BLaER1 (cell line): Measurements from ENCODE around the gene IDH3B.

Experiments
- H3K27ac ChIP-seq: shearing (Covaris generic); formaldehyde crosslinking; 2 replicates; pipeline ENCODE4 v1.8.1; 2022
- H3K27me3 ChIP-seq: shearing (Covaris generic); formaldehyde crosslinking; 2 replicates; pipeline ENCODE4 v1.8.1; 2022
- H3K36me3 ChIP-seq: shearing (Covaris generic); formaldehyde crosslinking; 2 replicates; pipeline ENCODE4 v1.8.1; 2022
- H3K4me1 ChIP-seq: shearing (Covaris generic); formaldehyde crosslinking; 2 replicates; pipeline ENCODE4 v1.8.1; 2022
- H3K4me2 ChIP-seq: shearing (Covaris generic); formaldehyde crosslinking; 2 replicates; pipeline ENCODE4 v1.8.1; 2022
- H3K4me3 ChIP-seq: shearing (Covaris generic); formaldehyde crosslinking; 2 replicates; pipeline ENCODE4 v1.8.1; 2022
- H3K9ac ChIP-seq: shearing (Covaris generic); formaldehyde crosslinking; 2 replicates; pipeline ENCODE4 v1.8.1; 2022
- H3K9me3 ChIP-seq: shearing (Covaris generic); formaldehyde crosslinking; 2 replicates; pipeline ENCODE4 v1.8.1; 2022
- H4K20me1 ChIP-seq: shearing (Covaris generic); formaldehyde crosslinking; 2 replicates; pipeline ENCODE4 v1.8.1; 2022
- Cebpa-rat ChIP-seq: shearing (Covaris generic); IDR thresholded peaks from 2 replicates; pipeline ENCODE4 v1.8.1; 2022

The IDH3B gene

GRCh38 chr20:2658414-2659354 lies 5.3 kb downstream of the IDH3B start:
- Histone ChIP-seq H3K4me3 (no peak overlapping the region), H3K9ac (no peak overlapping the region), H3K36me3 (peaks cover 93% of the 10 kb centered on the region), H3K9me3 (no peaks in the 10 kb centered on the region), H3K4me2 (no peak overlapping the region), H4K20me1 (peaks cover 92% of the 10 kb centered on the region), H3K4me1 (peaks cover 62% of the 10 kb centered on the region), H3K27ac (no peak overlapping the region), H3K27me3 (no peaks in the 10 kb centered on the region)
- no peak for TF ChIP-seq Cebpa-rat

GRCh38 chr20:2657674-2658073 lies 6.3 kb downstream of the IDH3B start:
- H3K9ac ChIP-seq: no peak overlapping the region
- H3K27ac ChIP-seq: no peak overlapping the region
- peaks cover 93% of the 10 kb centered on the region for H4K20me1 ChIP-seq
- TF ChIP-seq Cebpa-rat: no peak
- no peaks in the 10 kb centered on the region for H3K27me3 ChIP-seq
- no peak overlapping the region for H3K4me3 ChIP-seq
- no peaks in the 10 kb centered on the region for H3K9me3 ChIP-seq
- H3K4me1 ChIP-seq: peaks cover 56% of the 10 kb centered on the region
- H3K4me2 ChIP-seq: no peak overlapping the region
- H3K36me3 ChIP-seq: peaks cover 97% of the 10 kb centered on the region

- no peak for TF ChIP-seq Cebpa-rat
- H3K4me3 ChIP-seq: no peak overlapping the region
- H3K4me1 ChIP-seq: peaks cover 51% of the 10 kb centered on the region
- H3K27me3 ChIP-seq: no peaks in the 10 kb centered on the region
- no peaks in the 10 kb centered on the region for H3K9me3 ChIP-seq
- H3K27ac ChIP-seq: no peak overlapping the region
- no peak overlapping the region for H3K9ac ChIP-seq
- peaks cover 89% of the 10 kb centered on the region for H4K20me1 ChIP-seq
- 0 out of 2 replicates have a peak overlapping the region, but pooled peaks have one; percentile 17 for H3K4me2 ChIP-seq
- H3K36me3 ChIP-seq: peaks cover 93% of the 10 kb centered on the region
Measured at GRCh38 chr20:2657241-2657640, 6.8 kb downstream of the IDH3B start.

- Histone ChIP-seq H3K9ac (no peak overlapping the region), H4K20me1 (peaks cover 85% of the 10 kb centered on the region), H3K4me1 (peaks cover 51% of the 10 kb centered on the region), H3K4me2 (peak overlapping the region; percentile 96; the same call in 1 of the 2 replicates), H3K9me3 (no peaks in the 10 kb centered on the region), H3K27ac (no peak overlapping the region), H3K4me3 (no peak overlapping the region), H3K27me3 (no peaks in the 10 kb centered on the region), H3K36me3 (peaks cover 86% of the 10 kb centered on the region)
- no peak for TF ChIP-seq Cebpa-rat
Measured at GRCh38 chr20:2656471-2657117, 7.4 kb downstream of the IDH3B start.

GRCh38 chr20:2655331-2656116 lies 8.5 kb downstream of the IDH3B start:
- peaks cover 76% of the 10 kb centered on the region for H3K36me3 ChIP-seq
- peak overlapping the region; percentile 99; the same call in 1 of the 2 replicates for H3K9ac ChIP-seq
- H4K20me1 ChIP-seq: peaks cover 79% of the 10 kb centered on the region

GRCh38 chr20:2654831-2655230 lies 9.2 kb downstream of the IDH3B start:
- H3K27ac ChIP-seq: no peak overlapping the region
- peaks cover 72% of the 10 kb centered on the region for H4K20me1 ChIP-seq
- peaks cover 69% of the 10 kb centered on the region for H3K36me3 ChIP-seq
- no peaks in the 10 kb centered on the region for H3K27me3 ChIP-seq
- no peaks in the 10 kb centered on the region for H3K9me3 ChIP-seq
- H3K4me3 ChIP-seq: peak overlapping the region; percentile 99
- no peak for TF ChIP-seq Cebpa-rat
- peaks cover 60% of the 10 kb centered on the region for H3K4me1 ChIP-seq
- H3K9ac ChIP-seq: peak overlapping the region; percentile 99; the same call in 1 of the 2 replicates
- H3K4me2 ChIP-seq: peak overlapping the region; percentile 96

More at GRCh38 chr20:2655331-2656116, 8.5 kb downstream of the IDH3B start:
- peak overlapping the region; percentile 96 for H3K4me2 ChIP-seq
- TF ChIP-seq Cebpa-rat: no peak
- no peaks in the 10 kb centered on the region for H3K27me3 ChIP-seq
- no peak overlapping the region for H3K27ac ChIP-seq
- H3K4me1 ChIP-seq: peaks cover 59% of the 10 kb centered on the region
- no peaks in the 10 kb centered on the region for H3K9me3 ChIP-seq
- no peak overlapping the region for H3K4me3 ChIP-seq

GRCh38 chr20:2654384-2654822 lies 9.6 kb downstream of the IDH3B start:
- Histone ChIP-seq H3K4me2 (peak overlapping the region; percentile 96), H4K20me1 (peaks cover 68% of the 10 kb centered on the region), H3K36me3 (peaks cover 64% of the 10 kb centered on the region), H3K27ac (0 out of 2 replicates have a peak overlapping the region, but pooled peaks have one; percentile 99), H3K9me3 (no peaks in the 10 kb centered on the region), H3K4me3 (peak overlapping the region; percentile 99), H3K9ac (peak overlapping the region; percentile 99), H3K4me1 (peaks cover 60% of the 10 kb centered on the region), H3K27me3 (no peaks in the 10 kb centered on the region)
- no peak for TF ChIP-seq Cebpa-rat

- H3K4me3 ChIP-seq: peak overlapping the region; percentile 99
- no peaks in the 10 kb centered on the region for H3K9me3 ChIP-seq
- peak overlapping the region; percentile 99 for H3K27ac ChIP-seq
- no peak for TF ChIP-seq Cebpa-rat
- H3K4me1 ChIP-seq: peaks cover 60% of the 10 kb centered on the region
- H3K9ac ChIP-seq: peak overlapping the region; percentile 99
- H4K20me1 ChIP-seq: peaks cover 61% of the 10 kb centered on the region
- H3K4me2 ChIP-seq: peak overlapping the region; percentile 96
- no peaks in the 10 kb centered on the region for H3K27me3 ChIP-seq
- H3K36me3 ChIP-seq: peaks cover 58% of the 10 kb centered on the region
Measured at GRCh38 chr20:2653556-2654383, 10.2 kb downstream of the IDH3B start.
